Stimulated activated CD4-positive, alpha-beta T cell treated with anti-CD3 and anti-CD28 coated beads, Interleukin-4, amount 100 ng/mL, for 24 hours (primary cell): ENCODE data around the gene C1QTNF8.

ENCODE experiments used
- DNase-seq: peaks from one replicate; pipeline ENCODE4 v3.0.0-alpha.2; 2020

C1QTNF8 gene

DNA sequence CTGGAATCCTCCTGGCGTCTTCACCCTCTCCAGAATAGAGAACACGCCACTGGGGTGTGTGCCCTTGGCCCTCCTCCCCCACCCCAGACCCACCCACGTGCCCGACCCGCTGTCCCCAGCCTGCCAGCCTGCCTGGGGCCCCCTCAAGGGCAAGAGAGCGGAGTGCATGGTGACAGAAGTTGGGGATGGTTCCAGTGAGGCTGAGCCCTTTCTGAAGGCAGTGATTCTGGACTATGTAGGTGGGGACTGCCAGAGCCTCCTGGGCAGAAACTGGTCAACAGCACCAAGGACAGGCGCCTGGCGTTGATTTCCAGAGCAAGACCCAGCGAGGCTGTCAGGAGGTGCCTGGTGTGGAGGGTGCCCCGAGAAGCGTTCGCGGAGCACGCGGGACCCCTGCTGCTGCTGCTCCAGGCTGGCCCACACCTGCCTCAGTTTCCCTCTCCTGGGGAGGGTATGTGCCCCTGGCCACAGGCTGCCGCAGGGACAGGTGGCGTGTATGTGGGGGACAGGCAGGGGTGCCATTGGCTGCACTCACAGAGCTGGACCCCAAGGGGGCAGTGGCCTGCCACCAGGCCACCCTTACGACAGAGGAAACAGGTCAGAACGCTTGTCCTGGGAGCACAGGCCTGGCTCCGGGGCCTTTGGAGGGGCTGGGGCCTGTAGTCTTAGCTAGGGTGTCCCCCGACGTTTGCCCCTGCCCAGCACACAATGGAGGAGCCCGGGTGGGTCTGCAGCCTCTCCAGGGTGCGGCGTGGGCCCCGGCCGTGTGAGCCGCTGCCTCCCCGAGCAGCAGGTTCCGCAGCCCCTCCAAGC, 22.3 kb downstream of the C1QTNF8 start:
- DNase-seq, result no peak

DNA sequence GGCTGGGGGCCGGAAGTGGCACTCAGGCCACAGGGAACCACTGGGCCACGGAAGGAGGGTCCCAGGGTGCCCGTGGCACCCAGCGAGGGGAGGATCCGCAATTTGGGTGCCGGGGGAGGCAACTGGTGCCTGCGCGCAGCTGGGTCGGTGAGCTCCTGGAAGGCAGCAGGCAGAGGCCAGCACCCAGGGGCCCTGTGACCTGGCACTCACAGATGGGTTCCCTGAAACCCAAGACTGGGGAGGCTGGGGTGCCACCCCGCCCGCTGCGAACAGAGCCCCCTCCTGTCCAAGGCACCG, 22.8 kb downstream of the C1QTNF8 start:
- DNase-seq, result no peak

DNA sequence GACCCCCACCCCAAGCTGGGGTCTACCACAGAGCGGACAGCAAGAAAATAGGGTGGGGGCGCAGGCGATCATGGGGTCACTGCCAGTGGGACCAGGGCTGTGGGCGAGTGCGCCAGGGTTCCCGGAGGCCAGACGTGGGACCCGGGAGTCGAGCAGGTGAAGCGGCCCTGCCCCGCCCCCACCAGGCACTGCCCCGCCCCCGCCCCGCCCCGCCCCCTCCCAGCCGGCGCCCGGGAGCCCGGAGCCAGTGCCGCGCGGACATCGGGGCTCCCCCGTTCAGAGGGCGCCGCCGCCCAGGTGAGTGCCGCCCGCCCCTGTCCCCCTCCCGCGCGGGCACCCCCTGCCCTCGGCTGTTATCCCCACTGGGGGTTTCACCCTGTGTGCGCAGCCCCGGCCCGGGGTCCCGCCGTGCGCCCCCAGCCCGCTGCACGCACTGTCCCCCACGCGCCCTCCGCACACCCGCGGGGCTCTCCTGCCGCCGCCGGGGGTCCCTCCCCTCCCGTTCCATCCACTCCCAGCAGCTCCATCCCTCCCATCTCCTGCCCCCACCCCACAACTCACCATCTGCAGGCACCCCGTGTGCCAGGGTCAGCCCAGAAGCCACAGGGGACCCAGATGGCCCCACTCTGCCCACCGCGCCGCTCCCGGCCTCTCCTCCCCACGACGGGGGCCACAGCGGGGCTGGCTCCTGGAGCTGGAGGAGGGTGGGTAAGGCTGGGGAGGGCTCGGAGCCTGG, 23.4 kb downstream of the C1QTNF8 start, which contains the start of gene SSTR5:
Gene SSTR5, plus strand, starts transcription at position 222 of the 736 bp plus-strand sequence. CDS start 6,122 bp downstream, outside the sequence.
- no peak for DNase-seq

DNA sequence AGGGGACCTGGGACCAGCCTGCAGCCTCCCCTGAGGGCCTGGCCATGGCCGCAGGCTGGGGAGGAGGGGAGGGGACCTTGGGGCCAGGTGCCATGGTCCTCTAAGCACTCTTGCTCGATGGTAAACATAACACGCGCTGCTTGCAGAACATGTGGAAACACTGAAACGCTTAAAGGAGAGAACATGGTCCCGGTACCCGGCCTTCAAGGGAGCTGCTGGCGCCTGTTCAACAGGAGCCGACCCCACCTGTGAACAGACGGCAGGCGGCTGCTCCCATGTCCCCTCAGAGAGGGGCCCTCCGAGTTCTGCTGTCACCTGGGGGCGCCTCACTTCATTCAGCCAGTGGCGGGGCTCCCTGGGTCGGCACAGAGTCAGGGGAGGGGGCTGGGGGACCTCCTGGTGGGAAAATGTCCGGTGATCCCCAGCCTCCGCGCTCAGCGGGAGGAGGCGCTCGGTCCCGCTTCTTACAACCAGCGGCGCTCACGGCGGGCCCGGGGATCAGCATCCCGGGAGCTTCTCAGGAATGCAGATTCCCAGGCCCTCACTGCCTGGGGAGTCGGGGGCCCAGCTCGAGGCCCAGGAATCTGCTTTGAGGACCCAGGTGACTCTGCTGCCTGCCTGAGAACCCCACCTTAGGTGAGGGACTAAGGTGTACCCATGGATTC, 24.4 kb downstream of the C1QTNF8 start:
- no peak for DNase-seq

DNA sequence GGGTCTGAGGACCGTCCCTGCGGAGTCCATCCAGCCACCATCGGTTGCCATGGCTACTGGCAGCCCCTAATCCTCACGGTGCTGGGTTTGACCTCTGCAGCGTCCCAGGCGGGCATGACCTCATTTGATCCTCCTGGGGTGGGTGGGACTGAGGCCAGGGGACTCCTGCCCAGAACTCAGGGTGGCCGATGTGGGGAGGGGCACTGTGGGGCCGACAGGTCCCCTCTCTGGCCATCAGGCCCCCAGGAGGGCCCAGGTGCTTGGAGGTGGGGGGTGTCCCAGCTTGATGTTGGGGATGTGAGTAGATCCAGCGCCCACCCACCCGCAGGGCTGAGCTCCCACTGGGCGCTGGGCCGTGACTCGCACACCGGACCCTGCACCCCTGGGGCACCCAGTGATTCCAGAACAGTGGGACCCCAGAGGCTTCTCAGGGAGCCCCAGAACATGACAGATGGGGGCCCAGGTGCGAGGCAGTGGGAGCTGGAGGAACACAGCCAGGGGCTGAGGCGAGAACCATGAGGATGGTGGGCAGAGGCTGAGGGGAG, 25.1 kb downstream of the C1QTNF8 start:
- no peak for DNase-seq

DNA sequence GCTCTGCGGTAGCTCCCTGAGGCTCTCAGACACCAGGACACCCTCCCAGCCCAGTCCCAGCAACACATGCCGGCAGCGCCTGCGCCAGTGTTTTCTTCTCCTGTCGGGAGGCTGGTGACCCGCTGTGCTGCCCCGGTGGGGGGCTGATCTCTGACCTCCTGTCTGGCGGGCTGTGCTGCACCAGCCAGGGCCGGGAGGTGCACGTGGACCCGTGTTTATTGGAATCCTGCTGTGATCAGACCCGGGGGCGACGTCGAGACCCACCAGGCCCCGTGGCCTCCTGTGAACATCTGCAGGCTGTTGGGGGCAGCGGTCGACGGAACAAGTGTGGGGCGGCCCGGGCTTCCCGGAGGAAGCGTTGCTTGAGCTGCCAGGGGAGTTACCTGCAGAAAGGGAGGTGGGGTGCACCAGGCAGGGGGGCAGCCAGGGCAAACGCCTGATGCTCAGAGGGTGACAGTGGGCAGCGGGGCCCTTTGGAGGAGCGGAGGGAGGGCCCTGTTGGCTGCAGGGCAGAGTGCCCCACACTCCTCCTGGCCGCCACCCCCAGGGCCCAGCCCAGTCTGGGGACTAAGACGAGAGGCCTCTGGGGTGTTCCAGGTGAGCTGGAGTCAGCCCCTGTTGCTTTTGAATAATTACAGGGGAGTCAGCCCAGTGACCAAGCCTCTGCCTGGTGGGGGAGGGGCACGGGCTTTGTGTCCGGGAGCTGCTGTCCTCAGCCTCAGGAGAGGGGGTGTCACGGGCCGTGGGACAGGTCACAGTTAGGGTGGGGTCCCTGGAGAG, 25.8 kb downstream of the C1QTNF8 start:
- DNase-seq, result no peak

DNA sequence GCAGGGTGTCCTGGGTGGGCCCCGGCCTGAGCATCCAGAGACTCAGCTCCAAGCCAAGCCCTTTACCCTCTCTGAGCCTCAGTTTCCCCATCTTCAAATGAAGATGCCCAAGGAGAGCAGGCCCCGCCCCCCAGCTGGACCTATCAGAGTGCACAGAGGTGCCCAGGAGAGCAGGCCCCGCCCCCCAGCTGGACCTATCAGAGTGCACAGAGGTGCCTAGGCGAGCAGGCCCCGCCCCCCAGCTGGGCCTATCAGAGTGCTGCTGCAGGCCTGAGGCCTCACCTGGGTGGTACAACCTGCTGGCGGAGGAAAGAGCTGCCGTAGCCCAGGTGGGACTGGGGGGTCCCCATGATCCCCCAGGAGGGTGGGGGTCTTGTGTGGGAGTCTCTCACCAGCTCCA, 26.9 kb downstream of the C1QTNF8 start:
- DNase-seq, result no peak

DNA sequence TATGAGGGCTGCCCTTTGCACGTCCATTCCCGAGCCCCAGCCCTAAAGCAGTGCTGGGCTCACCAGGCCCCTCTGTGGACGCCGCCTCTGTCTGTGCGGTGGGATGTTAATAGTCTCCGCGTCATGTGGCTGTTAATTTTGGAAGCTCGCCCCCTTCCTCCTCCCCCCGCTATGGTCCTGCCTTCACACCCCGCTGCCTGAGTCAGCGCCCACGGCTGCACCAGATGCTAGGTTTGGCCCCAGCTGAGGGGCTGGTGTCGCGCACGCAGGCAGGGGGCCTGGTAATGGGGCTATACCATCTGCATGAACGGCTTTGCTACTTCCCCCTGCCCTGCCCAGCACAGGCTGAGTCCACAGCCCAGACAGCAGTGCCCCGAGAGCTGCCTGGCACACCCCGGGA, 27.6 kb downstream of the C1QTNF8 start:
- no peak for DNase-seq

DNA sequence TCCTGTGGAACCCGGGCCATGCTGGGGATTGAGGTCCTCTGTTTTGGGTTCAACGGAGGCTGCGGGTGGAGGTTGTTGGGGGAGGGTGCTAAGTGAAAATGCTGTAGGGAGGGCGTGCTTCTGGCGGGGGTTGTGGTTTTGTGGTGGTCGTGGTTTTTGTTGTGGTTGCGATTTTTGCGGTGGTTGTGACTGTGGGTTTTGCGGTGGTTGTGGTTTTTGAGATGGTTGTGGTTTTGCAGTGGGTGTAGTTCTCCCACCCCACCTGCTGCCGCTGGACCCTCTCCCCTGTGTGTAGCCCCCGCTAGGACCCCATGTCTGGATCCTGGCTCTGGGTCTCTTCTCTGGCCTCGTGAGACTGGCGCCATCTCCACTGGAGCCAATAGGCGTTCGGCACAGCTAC, 28.4 kb downstream of the C1QTNF8 start:
- DNase-seq, result no peak

DNA sequence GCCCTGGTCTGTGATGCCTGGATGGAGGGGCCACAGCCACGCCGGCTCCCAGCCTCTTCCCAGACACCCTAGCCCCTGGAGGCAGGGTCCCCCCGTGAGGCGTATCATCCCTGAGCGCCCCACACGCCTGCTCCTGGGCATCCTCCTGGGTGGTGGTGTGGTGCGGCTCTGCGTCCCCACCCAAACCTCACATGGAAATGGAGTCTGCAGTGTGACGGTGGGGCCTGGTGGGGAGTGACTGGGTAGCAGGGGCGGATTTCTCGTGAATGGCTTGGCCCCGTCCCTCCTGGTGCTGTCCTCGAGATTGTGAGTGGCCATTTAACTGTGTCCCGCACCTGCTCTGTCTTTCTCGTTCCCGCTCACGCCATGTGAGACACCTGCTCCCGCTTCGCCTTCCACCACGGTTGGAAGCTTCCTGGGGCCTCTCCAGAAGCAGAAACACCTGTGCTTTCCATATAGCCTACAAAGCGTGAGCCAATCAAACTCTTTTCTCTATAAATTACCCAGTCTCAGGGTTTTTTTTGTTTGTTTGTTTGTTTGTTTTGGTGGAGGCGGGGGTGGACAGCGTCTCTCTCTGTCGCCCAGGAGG, 29.4 kb downstream of the C1QTNF8 start:
- no peak for DNase-seq

DNA sequence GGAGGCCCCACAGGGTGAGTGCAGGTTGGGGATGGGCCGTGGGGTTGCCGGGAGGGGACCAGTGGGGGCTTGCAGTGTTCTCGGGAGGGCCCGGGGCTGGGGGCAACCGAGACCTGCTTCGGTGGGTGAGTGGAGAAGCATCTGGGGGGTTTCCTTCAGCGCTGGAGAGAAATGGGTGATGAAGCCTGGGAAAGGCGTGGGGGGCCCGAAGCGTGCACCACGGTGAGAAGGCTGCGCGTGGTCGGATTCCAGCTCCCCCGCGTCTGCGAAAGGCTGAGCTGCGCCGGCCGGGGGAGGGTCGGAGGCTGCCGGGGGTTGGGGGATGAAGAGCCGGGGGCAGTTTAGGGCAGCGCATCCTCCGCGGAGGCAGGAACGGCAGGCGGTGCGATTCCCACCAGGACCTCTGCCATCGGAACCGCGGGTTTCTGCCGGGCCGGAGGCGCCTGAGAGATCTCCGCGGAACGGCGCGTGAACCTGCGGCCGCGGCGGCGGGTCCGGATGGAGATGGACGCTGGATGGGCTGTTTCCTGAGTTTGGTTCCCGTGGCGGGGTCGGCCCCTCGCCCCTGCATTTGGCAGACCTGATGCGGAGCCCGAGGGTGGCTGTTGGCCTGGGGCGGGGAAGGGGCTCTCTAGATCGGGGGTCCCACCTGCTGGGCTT, 30.4 kb downstream of the C1QTNF8 start:
- no peak for DNase-seq

DNA sequence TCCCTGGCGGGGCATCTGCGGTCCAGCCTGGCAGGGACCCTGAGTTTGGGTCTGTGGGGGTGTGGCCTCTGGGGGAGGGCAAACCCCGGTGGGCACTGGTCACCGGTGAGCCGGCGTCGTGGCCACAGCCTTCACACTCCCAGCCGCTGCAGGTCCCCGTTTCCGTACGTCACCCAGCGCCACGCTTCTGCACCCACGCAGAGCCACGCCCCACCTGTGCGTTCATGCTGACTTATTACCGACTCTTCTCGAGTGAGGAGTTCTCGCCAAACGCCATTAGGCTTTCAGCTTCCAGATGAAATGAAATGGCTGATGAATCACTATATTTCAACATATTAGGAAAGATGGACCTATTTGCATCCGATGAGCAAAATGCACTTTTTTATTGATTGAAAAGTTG, 32.3 kb downstream of the C1QTNF8 start:
- DNase-seq, result no peak

DNA sequence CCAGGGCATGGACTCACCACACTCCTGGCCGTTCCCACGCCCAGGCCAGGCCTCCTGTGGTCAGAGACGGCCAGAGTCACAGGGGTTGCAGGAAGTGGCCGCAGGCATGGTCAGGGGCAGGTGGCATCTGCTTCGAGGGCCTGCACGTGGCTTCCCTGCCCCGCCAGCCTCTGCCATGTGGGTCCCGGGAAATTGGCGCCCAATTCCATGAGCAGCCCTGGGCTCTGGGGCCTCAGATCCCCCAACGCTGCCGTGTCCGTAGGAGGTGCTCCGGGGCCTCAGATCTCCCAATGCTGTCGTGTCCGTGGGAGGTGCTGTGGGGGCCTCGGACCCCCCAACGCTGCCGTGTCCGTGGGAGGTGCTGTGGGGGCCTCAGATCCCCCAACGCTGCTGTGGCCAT, 33.1 kb downstream of the C1QTNF8 start:
- DNase-seq, result no peak

DNA sequence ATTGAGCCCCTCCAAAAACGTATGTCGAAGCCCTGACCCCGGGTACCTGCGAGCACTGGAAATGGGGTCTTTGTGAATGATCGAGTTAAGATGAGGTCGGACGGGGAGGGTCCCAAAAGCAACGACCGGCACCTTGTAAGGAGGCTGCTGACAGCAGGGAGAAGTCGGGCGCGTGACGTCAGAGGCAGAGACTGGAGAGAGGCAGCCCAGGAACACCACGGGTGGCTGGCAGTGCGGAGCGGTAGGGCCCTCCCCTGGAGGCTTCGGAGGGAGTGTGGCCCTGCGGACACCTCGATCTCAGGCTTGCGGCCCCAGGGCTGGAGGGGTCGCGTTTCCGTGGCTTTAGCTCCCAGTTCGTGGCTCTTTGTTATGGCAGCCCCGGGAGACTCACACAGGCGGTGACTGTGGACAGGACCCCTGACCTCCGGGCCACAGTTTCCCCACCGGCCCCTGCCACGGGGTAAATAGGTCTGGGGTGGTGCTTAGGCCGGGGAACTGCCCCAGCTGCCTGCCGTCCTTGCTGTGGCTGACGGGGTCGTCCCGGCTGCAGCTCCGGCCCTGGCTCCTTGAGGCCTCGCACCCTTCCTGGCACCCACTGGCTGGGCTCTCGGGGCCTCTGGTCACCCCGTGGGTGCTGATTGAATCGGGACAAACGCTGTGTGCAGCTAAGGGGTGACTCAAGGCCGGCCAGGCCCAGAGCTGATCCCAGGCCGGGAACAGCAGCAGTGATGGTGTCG, 34.1 kb downstream of the C1QTNF8 start:
- DNase-seq, result no peak

DNA sequence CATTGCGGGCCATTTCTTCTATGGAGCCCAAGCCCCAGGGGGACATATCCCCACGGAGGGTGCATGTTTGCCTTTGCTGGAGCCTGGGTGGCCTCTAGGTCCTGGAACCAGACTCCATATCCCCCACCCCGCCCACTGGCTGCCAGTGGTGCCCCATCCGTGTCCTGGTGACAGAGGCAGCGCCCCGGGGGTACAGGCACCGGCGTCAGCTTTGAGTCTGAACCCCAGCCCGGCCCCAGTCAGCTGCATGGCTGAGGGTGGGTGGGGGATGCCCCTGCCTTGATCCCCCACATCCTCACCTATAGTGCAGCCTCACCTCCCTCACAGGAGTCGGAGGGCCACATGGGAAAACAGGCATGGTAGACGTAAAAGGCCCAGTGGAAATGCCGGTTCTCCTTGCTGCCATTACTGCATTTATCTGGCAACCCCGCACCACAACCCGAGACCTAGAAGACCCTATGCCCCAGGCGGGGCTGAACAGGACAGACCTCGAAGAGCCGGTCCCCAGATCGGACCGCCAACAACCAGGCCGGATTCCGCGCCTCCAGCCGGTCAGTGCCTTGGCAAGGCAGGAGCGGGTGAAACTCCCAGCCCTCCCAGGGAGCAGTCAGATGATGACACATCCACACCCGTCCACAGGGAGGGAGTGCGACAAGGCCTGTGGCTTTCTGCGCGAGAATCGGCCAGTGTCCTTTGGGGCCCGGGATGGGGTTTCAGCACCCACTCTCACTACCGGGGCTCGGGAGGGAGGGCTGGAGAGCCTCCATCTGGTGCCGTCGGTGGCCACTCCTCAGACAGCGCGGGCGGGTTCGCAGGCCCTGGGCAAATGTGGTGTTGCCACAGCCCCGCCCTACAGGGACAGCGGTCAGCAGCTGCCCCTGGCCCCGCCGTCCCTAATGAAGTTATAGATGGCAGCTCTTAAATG, 35.4 kb downstream of the C1QTNF8 start:
- DNase-seq, result no peak

DNA sequence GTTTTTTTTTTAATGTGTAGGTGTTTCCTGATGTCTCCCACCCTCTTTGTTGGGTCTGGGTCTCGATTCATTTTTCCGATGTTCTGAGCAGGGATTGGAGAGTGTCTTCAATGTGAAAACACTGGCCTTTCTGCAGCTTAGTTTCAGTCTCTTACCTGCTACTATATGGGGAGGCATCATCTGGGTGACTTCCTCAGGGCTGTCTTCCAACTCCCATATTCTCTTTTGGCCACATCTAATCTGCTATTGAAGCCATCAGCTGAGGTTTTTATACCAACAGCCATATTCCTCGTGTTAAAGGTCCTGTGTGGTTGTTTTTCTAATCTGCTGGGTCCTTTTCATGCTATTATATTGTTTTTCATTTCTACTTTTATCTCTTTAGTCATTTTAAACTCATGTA, 36.7 kb downstream of the C1QTNF8 start:
- DNase-seq, result no peak

DNA sequence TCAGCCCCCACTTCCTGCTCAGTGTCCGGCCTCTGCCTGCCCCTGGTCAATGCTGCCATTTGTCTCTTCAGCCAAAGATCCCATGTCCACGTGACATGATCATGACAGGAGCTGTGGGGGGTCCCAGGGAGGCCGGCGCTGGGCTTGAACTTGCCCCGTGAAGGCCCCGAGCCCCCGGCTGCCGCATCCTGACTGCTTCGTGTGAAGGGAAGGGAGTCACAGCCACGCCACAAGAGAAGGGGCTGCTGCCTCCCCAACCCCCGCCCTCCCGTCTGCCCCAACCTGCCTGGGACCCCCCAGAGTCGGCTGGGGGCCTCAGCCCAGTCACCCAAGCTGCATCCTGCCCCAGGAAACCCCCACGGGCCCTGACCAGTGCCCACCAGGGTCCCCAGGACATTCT, 37.8 kb downstream of the C1QTNF8 start:
- no peak for DNase-seq

DNA sequence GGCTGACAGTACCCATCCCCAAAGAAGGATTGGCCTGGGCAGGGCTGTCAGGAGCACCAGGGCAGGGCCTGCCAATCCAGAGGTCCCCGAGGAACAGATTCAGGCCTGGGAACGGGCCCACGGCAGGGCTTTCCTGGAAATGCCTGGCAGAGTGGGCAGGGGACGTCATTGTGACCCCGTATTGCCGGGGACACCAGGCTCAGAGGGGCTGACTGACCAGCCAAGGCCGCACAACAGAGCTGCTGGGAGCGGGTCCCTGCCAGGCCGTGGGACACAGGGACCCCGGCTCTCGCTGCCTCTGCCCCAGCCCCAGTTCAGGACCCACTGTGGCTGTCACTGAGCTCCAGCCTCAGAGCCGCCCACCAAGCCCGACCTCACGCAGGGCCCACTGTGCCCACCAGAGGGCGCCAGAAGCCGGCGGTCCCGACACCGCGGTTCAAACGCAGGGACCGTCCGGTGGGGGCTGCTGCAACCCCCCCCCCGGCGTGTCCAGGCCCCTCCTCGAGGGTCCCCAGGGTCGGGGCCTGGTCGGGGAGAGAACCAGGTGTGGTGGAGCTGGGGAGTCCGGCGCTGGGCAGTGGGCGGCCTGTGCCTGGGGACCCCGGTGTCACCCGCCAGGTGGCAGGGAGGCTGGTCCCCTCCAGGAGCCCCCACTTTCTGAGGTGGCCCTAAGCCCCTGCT, 38.7 kb downstream of the C1QTNF8 start:
- DNase-seq, result peak; percentile 71

DNA sequence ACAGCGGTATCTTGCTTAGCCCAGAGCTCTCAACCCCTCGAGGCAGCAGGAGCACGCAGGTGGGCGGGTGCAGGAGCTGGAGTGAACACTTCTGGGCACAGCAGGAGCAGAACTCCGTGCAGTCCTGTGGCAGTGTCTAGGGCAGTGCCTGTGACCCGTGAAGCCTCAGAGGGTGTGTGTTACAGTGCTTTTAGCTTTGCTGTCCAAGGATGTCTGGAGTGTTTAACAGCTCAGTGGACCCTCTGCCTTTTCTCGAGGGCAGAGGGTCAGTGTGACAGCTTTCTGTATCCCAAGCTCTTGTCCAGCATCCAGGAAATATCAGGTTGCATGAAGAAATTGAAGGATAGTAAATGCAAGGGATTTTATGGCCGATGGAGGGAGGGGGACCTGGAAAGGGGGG, 39.8 kb downstream of the C1QTNF8 start:
- DNase-seq, result no peak

DNA sequence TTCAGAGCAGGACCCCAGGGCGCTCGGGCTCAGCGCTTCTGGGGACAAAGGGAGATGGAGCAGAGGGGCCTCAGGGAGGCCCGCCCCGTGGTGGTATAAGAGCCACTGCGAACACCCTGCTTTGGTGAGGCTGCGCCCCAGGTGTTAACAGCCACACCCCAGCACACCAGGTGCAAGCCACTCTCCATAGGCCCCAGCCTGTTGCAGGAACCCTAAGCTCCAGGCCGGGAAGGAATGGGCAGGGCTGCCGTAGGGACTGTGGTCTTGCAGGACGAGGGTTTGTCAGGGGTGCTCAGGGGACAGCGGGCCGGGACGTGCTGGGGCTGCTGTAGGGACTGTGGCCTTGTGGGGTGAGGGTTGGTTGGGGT, 40.5 kb downstream of the C1QTNF8 start:
- no peak for DNase-seq
